K562 (cell line): ENCODE results near the gene ZNF81. TPM values are rescaled to one million over a fixed set of nuclear protein-coding genes. Genes with fewer than 3 reads are reported as not detected.
"Not testable (repeated sequence)": the region's sequence is repeated elsewhere in the genome, so short reads cannot be mapped to it uniquely, and the experiment has no call there.

Experiments used
- ATAC-seq: fragments of 200-7000 bp; cut with Tn5 transposase; 3 replicates; pipeline ENCODE4 v1.9.1; 2020; ENCODE audit warnings: moderate library complexity
- BruUV-seq: library from RNA; stranded (reverse); fragments of 400-500 nt; replicated peaks from 2 replicates; lab custom pipeline; 2021; lab: Mats Ljungman, UMichigan
- CTCF ChIA-PET: fragments of 300-600 bp; formaldehyde crosslinking; extraction: SDS; loops from one replicate; lab custom pipeline; 2021; ENCODE audit warnings: low intra/inter-chr PET ratio; lab: Yijun Ruan, JAX
- POLR2A ChIA-PET: fragments of 300-600, 350-650 bp; sonication (Branson Sonifier 250); formaldehyde crosslinking; extraction: SDS; loops from one replicate; lab custom pipeline; 2021; ENCODE audit warnings: antibody characterized with exemption, inconsistent platforms; lab: Yijun Ruan, JAX
- DNase-seq, 4 experiments: peaks; one replicate each; pipeline versions ENCODE4 v3.0.0 to v3.0.0-alpha.2; 2011 to 2018; ENCODE audit warnings: low spot score in 3 of 4, mixed read lengths in 3 of 4; ENCODE audit errors: extremely low read depth in 1 of 4
- FAIRE-seq: peaks from 2 replicates; lab custom pipeline; 2011; peaks lifted over from hg19 to GRCh38; lab: Jason Lieb, UNC
- H2AFZ ChIP-seq: 2 replicates; pipeline ENCODE4 v1.6.0; 2011; ENCODE audit warnings: low read depth, low read length, control low read depth, inconsistent platforms
- H3K27ac ChIP-seq: fragments of 200-600 bp; 3 replicates; pipeline ENCODE4 v1.8.0; 2011; ENCODE audit warnings: low read depth, mild to moderate bottlenecking, control low read depth, inconsistent platforms, low read length, moderate library complexity, mixed read lengths; ENCODE audit errors: extremely low read depth
- H3K27me3 ChIP-seq, 2 experiments: fragments of 300-600 bp in 1 of 2; 2 replicates in 1 of 2; 3 replicates in 1 of 2; pipeline versions ENCODE4 v1.6.0 to v1.8.0; 2011; ENCODE audit warnings: inconsistent platforms in 2 of 2, low read length in 2 of 2, mild to moderate bottlenecking in 1 of 2, mixed read lengths in 1 of 2, moderate library complexity in 1 of 2; ENCODE audit not compliant: control insufficient read depth in 2 of 2, insufficient read depth in 2 of 2
- H3K36me3 ChIP-seq: fragments of 300-600 bp; 3 replicates; pipeline ENCODE4 v1.8.0; 2011; ENCODE audit warnings: mild to moderate bottlenecking, low read length, inconsistent platforms; ENCODE audit not compliant: control insufficient read depth, insufficient read depth
- H3K4me1 ChIP-seq, 2 experiments: fragments of 200-600 bp in 1 of 2; replicated peaks in 1 of 2; 2 replicates in 1 of 2; 3 replicates in 1 of 2; pipeline versions ENCODE4 v1.5.1 to v1.8.0; 2011; ENCODE audit warnings: inconsistent platforms in 2 of 2, low read length in 2 of 2, mild to moderate bottlenecking in 1 of 2, mixed read lengths in 1 of 2, moderate library complexity in 1 of 2; ENCODE audit not compliant: control insufficient read depth in 2 of 2, insufficient read depth in 2 of 2
- H3K4me2 ChIP-seq: 2 replicates; pipeline ENCODE4 v1.6.1; 2011; ENCODE audit warnings: low read length, control low read depth, inconsistent platforms, mixed read lengths; ENCODE audit not compliant: insufficient read depth
- H3K4me3 ChIP-seq: fragments of 200-600 bp; sonication (generic), shearing (Covaris generic); 2 replicates; pipeline ENCODE4 v1.5.1; 2016; ENCODE audit warnings: control low read depth, inconsistent platforms
- H3K79me2 ChIP-seq: fragments of 200-600 bp; 3 replicates; pipeline ENCODE4 v1.8.0; 2011; ENCODE audit warnings: low read length, inconsistent platforms; ENCODE audit not compliant: control insufficient read depth, insufficient read depth
- H3K9ac ChIP-seq, 2 experiments: 2 replicates each; pipeline versions ENCODE4 v1.6.0 to v1.6.1; 2011; ENCODE audit warnings: low read depth in 2 of 2, low read length in 2 of 2, control low read depth in 1 of 2, inconsistent platforms in 1 of 2, mild to moderate bottlenecking in 1 of 2, mixed read lengths in 1 of 2; ENCODE audit not compliant: insufficient read depth in 1 of 2
- H3K9me1 ChIP-seq: one replicate; pipeline ENCODE4 v1.6.0; 2011; ENCODE audit warnings: inconsistent platforms, mild to moderate bottlenecking, low read length, moderate library complexity; ENCODE audit not compliant: control insufficient read depth, insufficient read depth
- H3K9me3 ChIP-seq: replicated peaks from 2 replicates; pipeline ENCODE4 v1.5.1; 2011; ENCODE audit warnings: low read depth, low read length, inconsistent platforms; ENCODE audit not compliant: control insufficient read depth, insufficient read depth
- H4K20me1 ChIP-seq: replicated peaks from 2 replicates; pipeline ENCODE4 v1.6.1; 2011; ENCODE audit warnings: low read length, inconsistent platforms, mixed read lengths; ENCODE audit not compliant: control insufficient read depth, insufficient read depth
- BACH1 ChIP-seq: fragments of 200-800 bp; sonication (Bioruptor generic); IDR thresholded peaks from 2 replicates; pipeline ENCODE4 v1.6.1; 2016; ENCODE audit warnings: missing genetic modification characterization, missing compliant biosample characterization
- ERF ChIP-seq: fragments of 450-650 bp; formaldehyde crosslinking; IDR thresholded peaks from 2 replicates; pipeline ENCODE4 v1.4.0; 2020; ENCODE audit warnings: mild to moderate bottlenecking, mixed read lengths
- GATAD2B ChIP-seq: fragments of 450-650 bp; IDR thresholded peaks from 2 replicates; pipeline ENCODE4 v1.6.1; 2017; ENCODE audit warnings: mild to moderate bottlenecking, borderline replicate concordance
- HSF4 ChIP-seq: fragments of 250-450 bp; sonication (Bioruptor Pico); IDR thresholded peaks from 2 replicates; pipeline ENCODE4 v2.1.2; 2022; ENCODE audit warnings: mild to moderate bottlenecking, moderate library complexity, borderline replicate concordance
- KLF1 ChIP-seq: fragments of 450-650 bp; IDR thresholded peaks from 2 replicates; pipeline ENCODE4 v1.6.1; 2016; ENCODE audit warnings: missing genetic modification characterization, missing compliant biosample characterization
- MEF2D ChIP-seq: conservative IDR thresholded peaks from 2 replicates; pipeline ENCODE4 v1.6.1; 2016; ENCODE audit warnings: low read depth, missing genetic modification characterization, missing compliant biosample characterization
- MYNN ChIP-seq, 2 experiments: sonication (generic); formaldehyde crosslinking in 1 of 2; IDR thresholded peaks; 2 replicates each; pipeline versions ENCODE4 v1.5.0 to v1.6.1; 2016 to 2020; ENCODE audit warnings: antibody characterized with exemption in 1 of 2, missing genetic modification reagents in 1 of 2
- NFE2L1 ChIP-seq: fragments of 450-650 bp; IDR thresholded peaks from 2 replicates; pipeline ENCODE4 v1.6.1; 2016; ENCODE audit warnings: missing genetic modification characterization, low read depth, mild to moderate bottlenecking, missing compliant biosample characterization, moderate library complexity, borderline replicate concordance
- NFIX ChIP-seq: fragments of 250-450 bp; sonication (Bioruptor Pico); IDR thresholded peaks from 2 replicates; pipeline ENCODE4 v1.4.0; 2020; ENCODE audit warnings: low read depth, mild to moderate bottlenecking, moderate library complexity
- PHTF2 ChIP-seq: fragments of 250-450 bp; sonication (Bioruptor Pico); IDR thresholded peaks from 2 replicates; pipeline ENCODE4 v1.5.0; 2021; ENCODE audit warnings: mild to moderate bottlenecking
- POLR3A ChIP-seq: IDR thresholded peaks from 2 replicates; pipeline ENCODE4 v1.6.1; 2011; ENCODE audit warnings: borderline replicate concordance, mild to moderate bottlenecking, moderate library complexity; ENCODE audit not compliant: insufficient read length, insufficient read depth; ENCODE audit errors: extremely low read depth
- TCF7 ChIP-seq: sonication (generic); IDR thresholded peaks from 2 replicates; pipeline ENCODE4 v1.6.1; 2016; ENCODE audit warnings: antibody characterized with exemption, borderline replicate concordance
- ZNF217 ChIP-seq: sonication (generic); formaldehyde crosslinking; IDR thresholded peaks from 2 replicates; pipeline ENCODE4 v1.8.0; 2022; ENCODE audit warnings: mild to moderate bottlenecking, missing genetic modification reagents
- WGBS: fragments of 100-300 bp; shearing (Covaris generic); methylation state at CpG from one replicate; pipeline ENCODE4 v1.1.6; 2016; ENCODE audit warnings: low coverage, mixed read lengths; ENCODE audit not compliant: insufficient coverage; ENCODE audit errors: missing lambda C conversion rate; 5-methylcytosine and 5-hydroxymethylcytosine counted together
- in situ Hi-C: fragments of 300-500 bp; cut with MboI; formaldehyde crosslinking; loops from 4 replicates; pipeline ENCODE4 v1.15.0; 2018; ENCODE audit warnings: inconsistent platforms, mixed read lengths
- intact Hi-C: fragments of 100-400 bp; cut with micrococcal nuclease; formaldehyde crosslinking; loops from 2 replicates; pipeline ENCODE4 v1.14.2; 2022
- polyA plus RNA-seq, 8 experiments: library from polyadenylated mRNA; depleted of rRNA in 4 of 8; stranded (reverse) in 5 of 8; unstranded in 3 of 8; fragments of >200 nt; fragmentation: Nextera tagmentation in 2 of 8; fragmentation: Illumina TruSeq in 1 of 8; extraction: Ambion mirVana in 2 of 8; extraction: Trizol in 1 of 8; gene quantifications; 2 replicates each; pipeline versions ENCODE4 v1.2.1 to v1.2.3, GENCODE V29; 2011 to 2014; ENCODE audit warnings: inconsistent platforms in 1 of 8, missing spikeins in 1 of 8
- total RNA-seq, 7 experiments: library from RNA; depleted of rRNA in 6 of 7; stranded (reverse); fragments of >200 nt in 6 of 7; fragmentation: Illumina TruSeq in 2 of 7; extraction: Trizol in 2 of 7; gene quantifications; 2 replicates each; pipeline versions ENCODE4 v1.2.1 to v1.2.3, GENCODE V29; 2011 to 2021; ENCODE audit warnings: low replicate concordance in 1 of 7
- TF ChIP-seq, protein P1 (sequence below): sonication (generic); formaldehyde crosslinking; IDR thresholded peaks from 2 replicates; pipeline ENCODE4 v1.8.1; 2022; ENCODE audit warnings: missing genetic modification reagents
- TF ChIP-seq, protein P2 (sequence below), 2 experiments: fragments of 450-650 bp; conservative IDR thresholded peaks; 2 replicates each; pipeline ENCODE4 v1.6.1; 2017; ENCODE audit warnings: mild to moderate bottlenecking in 2 of 2, moderate library complexity in 2 of 2
- TF ChIP-seq, protein P3 (sequence below): fragments of 450-650 bp; IDR thresholded peaks from 2 replicates; pipeline ENCODE4 v1.7.1; 2018; ENCODE audit warnings: mild to moderate bottlenecking, low read depth; ENCODE audit not compliant: partially characterized antibody

Gene ZNF81
- total and polyA plus RNA-seq, 9 of the 15 experiments (the other 6 are each of a cell fraction or from before 2014, with no cell fraction given) = 2.4 to 9.6 (median 4.9) TPM

DNA sequence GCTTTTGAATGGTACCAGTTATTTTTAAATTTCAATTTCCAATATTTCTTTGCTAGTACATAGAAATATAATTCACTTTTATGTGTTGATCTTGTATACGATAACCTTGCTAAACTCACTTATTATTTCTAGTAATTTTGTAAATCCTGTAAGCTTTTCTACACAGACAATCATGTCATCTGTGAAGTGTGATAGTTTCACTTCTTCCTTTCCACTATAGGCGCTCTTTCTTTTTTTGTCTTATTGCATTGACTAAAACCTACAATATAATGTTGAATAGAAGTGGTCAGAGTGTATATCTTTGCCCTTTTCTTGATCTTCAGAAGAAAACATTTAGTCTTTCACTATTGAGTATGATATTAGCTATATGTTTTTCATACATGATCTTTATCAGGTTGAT, 90.5 kb downstream of the ZNF81 start:
- no TSS peak for BruUV-seq

DNA sequence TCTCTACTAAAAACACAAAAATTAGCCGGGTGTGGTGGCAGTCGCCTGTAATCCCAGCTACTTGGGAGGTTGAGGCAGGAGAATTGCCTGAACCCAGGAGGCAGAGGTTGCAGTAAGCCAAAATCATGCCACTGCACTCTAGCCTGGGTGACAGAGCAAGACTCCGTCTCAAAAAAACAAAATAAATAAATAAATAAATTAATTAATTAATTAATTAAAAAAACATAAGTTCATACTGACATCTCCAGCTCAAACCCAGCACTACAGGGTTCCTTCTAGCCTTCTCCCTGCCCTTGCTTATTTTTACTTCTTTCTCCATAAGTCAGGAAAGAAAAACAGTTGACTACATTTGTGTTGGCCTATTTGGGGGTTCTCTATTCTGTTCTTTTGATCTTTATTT, 95.3 kb downstream of the ZNF81 start:
- H3K27me3 ChIP-seq, H3K9ac ChIP-seq, POLR2A ChIA-PET, intact Hi-C loops, H3K4me2 ChIP-seq, H3K36me3 ChIP-seq, ATAC-seq, H3K79me2 ChIP-seq, DNase-seq, H3K9me1 ChIP-seq, FAIRE-seq, H3K9me3 ChIP-seq, BruUV-seq, H4K20me1 ChIP-seq, H3K27ac ChIP-seq, H3K4me3 ChIP-seq, H3K4me1 ChIP-seq, in situ Hi-C loops, H2AFZ ChIP-seq: not testable (repeated sequence)
- CTCF ChIA-PET = interaction anchor here (0.6 kb wide), 1 partner anchor 70 kb away, joined by 6 read pairs; no protein-coding TSS in a partner anchor
- WGBS = 38% methylated on average over 3 of the region's 3 CpGs

More for the DNA sequence above, 90.5 kb downstream of the ZNF81 start:
- 30% methylated on average over 2 of the region's 2 CpGs for WGBS
- Histone ChIP-seq H3K36me3 (no peaks in the 10 kb centered on the region), H3K9me1 (no peaks in the 10 kb centered on the region), H3K4me3 (no peak overlapping the region), H3K79me2 (no peaks in the 10 kb centered on the region), H3K9me3 (no peaks in the 10 kb centered on the region), H4K20me1 (no peaks in the 10 kb centered on the region), H3K4me1 (no peaks in the 10 kb centered on the region), H3K27me3 (no peaks in the 10 kb centered on the region), H3K9ac (no peak overlapping the region), H3K27ac (no peak overlapping the region), H3K4me2 (no peak overlapping the region), H2AFZ (no peak overlapping the region)
- no peak for ATAC-seq
- DNase-seq = no peak
- POLR2A ChIA-PET = no interaction called here
- no peak for FAIRE-seq
- intact Hi-C loops (no loop called here), in situ Hi-C loops (no loop called here)
- TF ChIP-seq PHTF2 (CRISPR knock-in tag) (no peak), KLF1 (no peak), NFE2L1 (tag) (no peak), HSF4 (no peak), BACH1 (tag) (no peak), ZNF217 (CRISPR knock-in tag) (no peak), ERF (CRISPR knock-in tag) (no peak), NFIX (no peak), MEF2D (tag) (no peak), POLR3A (no peak), GATAD2B (no peak), MYNN (IDR thresholded peaks at IDR 0.05) (no peak), MYNN (CRISPR knock-in tag; IDR thresholded peaks at IDR 0.05) (no peak), TCF7 (no peak)
- TF ChIP-seq, protein P1, sequence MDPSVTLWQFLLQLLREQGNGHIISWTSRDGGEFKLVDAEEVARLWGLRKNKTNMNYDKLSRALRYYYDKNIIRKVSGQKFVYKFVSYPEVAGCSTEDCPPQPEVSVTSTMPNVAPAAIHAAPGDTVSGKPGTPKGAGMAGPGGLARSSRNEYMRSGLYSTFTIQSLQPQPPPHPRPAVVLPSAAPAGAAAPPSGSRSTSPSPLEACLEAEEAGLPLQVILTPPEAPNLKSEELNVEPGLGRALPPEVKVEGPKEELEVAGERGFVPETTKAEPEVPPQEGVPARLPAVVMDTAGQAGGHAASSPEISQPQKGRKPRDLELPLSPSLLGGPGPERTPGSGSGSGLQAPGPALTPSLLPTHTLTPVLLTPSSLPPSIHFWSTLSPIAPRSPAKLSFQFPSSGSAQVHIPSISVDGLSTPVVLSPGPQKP (CRISPR knock-in tag) = no peak
- TF ChIP-seq, protein P2, sequence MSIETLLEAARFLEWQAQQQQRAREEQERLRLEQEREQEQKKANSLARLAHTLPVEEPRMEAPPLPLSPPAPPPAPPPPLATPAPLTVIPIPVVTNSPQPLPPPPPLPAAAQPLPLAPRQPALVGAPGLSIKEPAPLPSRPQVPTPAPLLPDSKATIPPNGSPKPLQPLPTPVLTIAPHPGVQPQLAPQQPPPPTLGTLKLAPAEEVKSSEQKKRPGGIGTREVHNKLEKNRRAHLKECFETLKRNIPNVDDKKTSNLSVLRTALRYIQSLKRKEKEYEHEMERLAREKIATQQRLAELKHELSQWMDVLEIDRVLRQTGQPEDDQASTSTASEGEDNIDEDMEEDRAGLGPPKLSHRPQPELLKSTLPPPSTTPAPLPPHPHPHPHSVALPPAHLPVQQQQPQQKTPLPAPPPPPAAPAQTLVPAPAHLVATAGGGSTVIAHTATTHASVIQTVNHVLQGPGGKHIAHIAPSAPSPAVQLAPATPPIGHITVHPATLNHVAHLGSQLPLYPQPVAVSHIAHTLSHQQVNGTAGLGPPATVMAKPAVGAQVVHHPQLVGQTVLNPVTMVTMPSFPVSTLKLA (conservative IDR thresholded peaks at IDR 0.05) = no peak
- TF ChIP-seq, protein P3, sequence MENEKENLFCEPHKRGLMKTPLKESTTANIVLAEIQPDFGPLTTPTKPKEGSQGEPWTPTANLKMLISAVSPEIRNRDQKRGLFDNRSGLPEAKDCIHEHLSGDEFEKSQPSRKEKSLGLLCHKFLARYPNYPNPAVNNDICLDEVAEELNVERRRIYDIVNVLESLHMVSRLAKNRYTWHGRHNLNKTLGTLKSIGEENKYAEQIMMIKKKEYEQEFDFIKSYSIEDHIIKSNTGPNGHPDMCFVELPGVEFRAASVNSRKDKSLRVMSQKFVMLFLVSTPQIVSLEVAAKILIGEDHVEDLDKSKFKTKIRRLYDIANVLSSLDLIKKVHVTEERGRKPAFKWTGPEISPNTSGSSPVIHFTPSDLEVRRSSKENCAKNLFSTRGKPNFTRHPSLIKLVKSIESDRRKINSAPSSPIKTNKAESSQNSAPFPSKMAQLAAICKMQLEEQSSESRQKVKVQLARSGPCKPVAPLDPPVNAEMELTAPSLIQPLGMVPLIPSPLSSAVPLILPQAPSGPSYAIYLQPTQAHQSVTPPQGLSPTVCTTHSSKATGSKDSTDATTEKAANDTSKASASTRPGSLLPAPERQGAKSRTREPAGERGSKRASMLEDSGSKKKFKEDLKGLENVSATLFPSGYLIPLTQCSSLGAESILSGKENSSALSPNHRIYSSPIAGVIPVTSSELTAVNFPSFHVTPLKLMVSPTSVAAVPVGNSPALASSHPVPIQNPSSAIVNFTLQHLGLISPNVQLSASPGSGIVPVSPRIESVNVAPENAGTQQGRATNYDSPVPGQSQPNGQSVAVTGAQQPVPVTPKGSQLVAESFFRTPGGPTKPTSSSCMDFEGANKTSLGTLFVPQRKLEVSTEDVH = no peak
- CTCF ChIA-PET = no interaction called here
